HFFc6 (cell line): ENCODE measurements around the gene ETV2. TPM values are rescaled to one million over a fixed set of nuclear protein-coding genes. Genes with fewer than 3 reads are reported as not detected.
A peak's percentile ranks its signal among the peaks of the same experiment; 100 is the strongest.
"Not testable (repeated sequence)": the region's sequence is repeated elsewhere in the genome, so short reads cannot be mapped to it uniquely, and the experiment has no call there.

Experiments used
- DNase-seq: peaks from one replicate; pipeline ENCODE4 v3.0.0-alpha.2; 2018
- H3K27ac Mint-ChIP-seq: 2 replicates; pipeline ENCODE4 v1.8.0; 2020; ENCODE audit warnings: mild to moderate bottlenecking, mixed read lengths
- H3K27me3 Mint-ChIP-seq: 2 replicates; pipeline ENCODE4 v1.8.0; 2021; ENCODE audit warnings: mild to moderate bottlenecking, moderate library complexity, mixed read lengths; ENCODE audit not compliant: insufficient read depth
- H3K36me3 Mint-ChIP-seq: 2 replicates; pipeline ENCODE4 v1.8.0; 2021; ENCODE audit warnings: low read depth, mixed read lengths
- H3K4me1 Mint-ChIP-seq: 2 replicates; pipeline ENCODE4 v1.8.0; 2020; ENCODE audit warnings: low read depth, mixed read lengths
- H3K4me3 Mint-ChIP-seq: 2 replicates; pipeline ENCODE4 v1.8.0; 2020; ENCODE audit warnings: mild to moderate bottlenecking, moderate library complexity, mixed read lengths
- H3K9me3 Mint-ChIP-seq: 2 replicates; pipeline ENCODE4 v1.8.0; 2020; ENCODE audit warnings: mild to moderate bottlenecking, mixed read lengths
- total RNA-seq, 6 experiments: library from RNA; stranded (reverse); fragmentation: NEBNext Ultra II Directional; extraction: Animal tissue kit (Norgen Biotek cat#: 25700); gene quantifications; 2 replicates in 1 of 6; 3 replicates in 5 of 6; pipeline ENCODE4 v1.2.3, GENCODE V29; 2021
- TF ChIP-seq, protein P1 (sequence below): fragments of 200-600 bp; sonication (generic); IDR thresholded peaks from 2 replicates; pipeline ENCODE4 v1.5.0; 2021; ENCODE audit warnings: antibody characterized with exemption, mild to moderate bottlenecking

Gene ETV2
- total RNA-seq, 6 experiments from 2014 or later = 0.71 to 2.2 (median 1.4) TPM

DNA sequence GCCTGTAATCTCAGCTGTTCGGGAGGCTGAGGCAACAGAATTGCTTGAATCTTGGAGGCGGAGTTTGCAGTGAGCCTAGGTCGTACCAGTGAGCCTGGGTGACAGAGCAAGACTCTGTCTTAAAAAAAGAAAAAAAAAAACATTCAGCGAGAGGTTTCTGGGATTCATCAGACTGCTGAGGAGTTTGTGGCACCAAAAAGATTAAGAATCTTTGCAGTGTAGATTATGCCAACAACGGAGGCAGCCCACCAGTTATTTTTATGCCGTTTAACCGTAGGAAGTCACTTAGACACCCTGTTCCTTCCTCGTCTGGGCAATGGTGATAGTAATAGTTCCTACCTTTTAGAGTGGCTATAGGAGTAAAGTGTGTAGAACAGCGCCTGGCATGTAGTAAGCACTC is 9.0 kb downstream of the ETV2 start:
- H3K4me1 Mint-ChIP-seq = peaks cover 18% of the 10 kb centered on the region
- no peak for DNase-seq
- H3K27ac Mint-ChIP-seq = no peak overlapping the region
- no peaks in the 10 kb centered on the region for H3K9me3 Mint-ChIP-seq
- H3K4me3 Mint-ChIP-seq = no peak overlapping the region
- TF ChIP-seq, protein P1, sequence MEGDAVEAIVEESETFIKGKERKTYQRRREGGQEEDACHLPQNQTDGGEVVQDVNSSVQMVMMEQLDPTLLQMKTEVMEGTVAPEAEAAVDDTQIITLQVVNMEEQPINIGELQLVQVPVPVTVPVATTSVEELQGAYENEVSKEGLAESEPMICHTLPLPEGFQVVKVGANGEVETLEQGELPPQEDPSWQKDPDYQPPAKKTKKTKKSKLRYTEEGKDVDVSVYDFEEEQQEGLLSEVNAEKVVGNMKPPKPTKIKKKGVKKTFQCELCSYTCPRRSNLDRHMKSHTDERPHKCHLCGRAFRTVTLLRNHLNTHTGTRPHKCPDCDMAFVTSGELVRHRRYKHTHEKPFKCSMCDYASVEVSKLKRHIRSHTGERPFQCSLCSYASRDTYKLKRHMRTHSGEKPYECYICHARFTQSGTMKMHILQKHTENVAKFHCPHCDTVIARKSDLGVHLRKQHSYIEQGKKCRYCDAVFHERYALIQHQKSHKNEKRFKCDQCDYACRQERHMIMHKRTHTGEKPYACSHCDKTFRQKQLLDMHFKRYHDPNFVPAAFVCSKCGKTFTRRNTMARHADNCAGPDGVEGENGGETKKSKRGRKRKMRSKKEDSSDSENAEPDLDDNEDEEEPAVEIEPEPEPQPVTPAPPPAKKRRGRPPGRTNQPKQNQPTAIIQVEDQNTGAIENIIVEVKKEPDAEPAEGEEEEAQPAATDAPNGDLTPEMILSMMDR = no peak
- H3K36me3 Mint-ChIP-seq = peaks cover 16% of the 10 kb centered on the region
- H3K27me3 Mint-ChIP-seq = no peaks in the 10 kb centered on the region

DNA sequence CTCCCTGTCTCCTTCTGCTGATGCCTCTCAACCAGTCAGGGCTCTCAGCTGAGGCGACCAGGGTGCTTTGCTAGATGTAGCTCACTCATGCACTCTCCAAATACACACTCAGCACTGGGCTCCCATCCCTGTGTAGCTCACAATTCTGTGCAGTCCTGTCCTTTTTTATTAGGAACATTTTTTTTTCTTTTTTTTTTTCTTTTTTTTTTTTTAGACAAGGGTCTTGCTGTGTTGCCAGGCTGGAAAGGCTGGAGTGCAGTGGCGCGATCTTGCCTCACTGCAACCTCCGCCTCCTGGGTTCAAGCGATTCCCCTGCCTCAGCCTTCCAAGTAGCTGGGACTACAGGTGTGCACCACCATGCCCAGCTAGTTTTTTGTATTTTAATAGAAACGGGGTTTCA is 13.3 kb downstream of the ETV2 start:
- peaks cover 20% of the 10 kb centered on the region for H3K36me3 Mint-ChIP-seq
- not testable (repeated sequence) for H3K4me3 Mint-ChIP-seq, H3K9me3 Mint-ChIP-seq, DNase-seq, H3K27ac Mint-ChIP-seq, H3K27me3 Mint-ChIP-seq, H3K4me1 Mint-ChIP-seq

DNA sequence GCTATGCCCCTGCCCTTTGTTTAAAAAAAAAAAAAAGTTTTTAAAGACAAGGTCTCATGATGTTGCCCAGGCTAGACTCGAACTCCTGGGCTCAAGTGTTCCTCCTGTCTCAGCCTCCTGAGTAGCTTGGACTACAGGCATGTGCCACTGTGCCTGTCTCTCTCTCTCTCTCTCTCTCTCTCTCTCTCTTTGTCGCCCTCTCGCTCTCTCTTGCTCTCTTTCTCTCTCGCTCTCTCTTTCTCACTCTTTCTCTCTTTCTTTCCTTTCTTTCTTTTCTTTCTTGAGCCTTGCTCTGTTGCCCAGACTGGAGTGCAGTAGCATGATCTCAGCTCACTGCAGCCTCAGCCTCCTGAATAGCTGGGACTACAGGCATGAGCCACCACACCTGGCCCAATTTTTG is 14.1 kb downstream of the ETV2 start:
- H3K27ac Mint-ChIP-seq = no peak overlapping the region
- peaks cover 22% of the 10 kb centered on the region for H3K36me3 Mint-ChIP-seq
- H3K27me3 Mint-ChIP-seq = no peaks in the 10 kb centered on the region
- H3K9me3 Mint-ChIP-seq = no peaks in the 10 kb centered on the region
- TF ChIP-seq, protein P1 = no peak
- DNase-seq = no peak
- H3K4me1 Mint-ChIP-seq = no peaks in the 10 kb centered on the region
- H3K4me3 Mint-ChIP-seq = no peak overlapping the region

DNA sequence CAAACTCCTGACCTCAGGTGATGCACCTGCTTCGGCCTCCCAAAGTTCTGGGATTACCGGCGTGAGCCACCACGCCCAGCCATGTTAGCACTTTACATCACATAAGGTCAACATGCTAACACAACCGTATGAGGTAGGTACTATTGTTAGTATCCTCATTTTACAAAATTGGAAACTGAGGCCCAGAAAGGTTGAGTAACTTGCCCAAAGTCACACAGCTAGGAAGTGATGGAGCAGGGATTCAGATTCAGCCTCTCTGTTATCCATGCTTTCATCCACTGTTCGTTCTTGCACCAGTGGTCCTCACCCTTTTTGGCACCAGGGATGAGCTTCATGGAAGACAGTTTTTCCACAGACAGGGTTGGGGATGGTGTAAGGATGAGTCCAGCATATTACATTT is 15.2 kb downstream of the ETV2 start:
- no peak overlapping the region for H3K27ac Mint-ChIP-seq
- no peaks in the 10 kb centered on the region; the same call in 1 of the 2 replicates for H3K27me3 Mint-ChIP-seq
- H3K9me3 Mint-ChIP-seq = no peaks in the 10 kb centered on the region
- H3K4me3 Mint-ChIP-seq = no peak overlapping the region
- H3K36me3 Mint-ChIP-seq = peaks cover 28% of the 10 kb centered on the region
- H3K4me1 Mint-ChIP-seq = no peaks in the 10 kb centered on the region
- TF ChIP-seq, protein P1 = no peak
- DNase-seq = no peak

DNA sequence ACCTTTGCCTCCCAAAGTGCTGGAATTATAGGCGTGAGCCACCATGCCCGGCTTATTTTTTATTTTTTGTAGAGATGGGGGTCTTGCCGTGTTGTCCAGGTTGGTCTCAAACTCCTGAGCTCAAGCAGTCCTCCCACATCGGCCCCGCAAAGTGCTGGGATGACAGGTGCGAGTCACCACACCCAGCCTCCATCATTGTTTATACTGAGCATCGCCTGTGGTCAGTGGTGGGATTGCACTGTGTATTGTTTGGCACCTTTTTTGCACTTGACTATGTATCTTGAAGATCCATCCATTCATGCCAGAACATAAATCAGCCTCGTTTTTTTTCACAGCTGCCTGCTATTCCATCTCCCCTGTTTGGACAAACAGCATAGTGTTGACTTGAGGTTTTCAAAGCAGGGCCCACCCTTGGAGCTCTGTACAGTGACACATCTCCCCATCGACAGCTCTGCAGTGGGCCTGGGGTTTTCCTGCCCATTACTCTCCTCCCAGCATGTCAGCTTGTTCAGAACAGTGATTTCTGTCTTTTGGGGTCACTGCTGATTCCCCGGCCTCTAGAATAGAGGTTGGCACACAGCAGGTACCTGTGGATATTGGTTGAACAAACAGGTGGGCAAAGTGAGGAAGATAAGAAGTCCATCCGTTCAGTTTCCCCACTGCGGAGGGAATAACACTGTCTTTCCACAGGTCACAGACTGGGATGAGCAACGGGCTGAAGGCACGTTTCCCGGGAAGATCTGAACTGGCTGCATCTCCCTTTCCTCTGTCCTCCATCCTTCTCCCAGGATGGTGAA is 16.6 kb downstream of the ETV2 start:
- peaks cover 38% of the 10 kb centered on the region for H3K36me3 Mint-ChIP-seq
- no peak for DNase-seq
- TF ChIP-seq, protein P1 = peak; percentile 64
- no peaks in the 10 kb centered on the region for H3K9me3 Mint-ChIP-seq
- no peak overlapping the region for H3K27ac Mint-ChIP-seq
- no peaks in the 10 kb centered on the region; the same call in 1 of the 2 replicates for H3K27me3 Mint-ChIP-seq
- H3K4me3 Mint-ChIP-seq = no peak overlapping the region
- no peaks in the 10 kb centered on the region for H3K4me1 Mint-ChIP-seq

DNA sequence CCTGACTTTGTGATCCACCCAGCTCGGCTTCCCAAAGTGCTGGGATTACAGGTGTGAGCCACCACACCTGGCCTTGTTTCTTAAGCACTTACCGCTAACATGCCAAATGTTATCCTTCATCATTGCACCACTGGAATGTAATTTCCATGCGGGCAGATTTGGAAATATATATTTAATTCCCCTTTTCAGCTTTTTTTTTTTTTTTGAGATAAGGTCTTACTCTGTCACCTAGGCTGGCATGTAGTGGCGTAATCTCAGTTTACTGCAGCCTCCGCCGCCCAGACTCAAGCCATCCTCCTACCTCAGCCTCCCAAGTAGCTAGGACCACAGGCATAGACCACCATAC is 20.4 kb downstream of the ETV2 start:
- Mint-ChIP-seq H3K36me3 (peaks cover 34% of the 10 kb centered on the region), H3K27ac (no peak overlapping the region), H3K4me1 (peaks cover 6% of the 10 kb centered on the region; the same call in 1 of the 2 replicates), H3K27me3 (no peaks in the 10 kb centered on the region; the same call in 1 of the 2 replicates), H3K9me3 (no peaks in the 10 kb centered on the region), H3K4me3 (no peak overlapping the region)
- TF ChIP-seq, protein P1 = no peak
- DNase-seq = no peak
